GM12801 (cell line): Measurements from ENCODE around the gene ARL15.

Experiments used
- CTCF ChIP-seq: IDR thresholded peaks from one replicate; pipeline ENCODE4 v1.5.1; 2011; ENCODE audit warnings: control low read depth; ENCODE audit not compliant: insufficient read length; ENCODE audit errors: extremely low read depth

Gene ARL15

GRCh38 chr5:53915120-53915519 is 395.3 kb downstream of the ARL15 start:
- no peak for TF ChIP-seq CTCF

- no peak for TF ChIP-seq CTCF
Observed at GRCh38 chr5:53913941-53914340, 396.4 kb downstream of the ARL15 start.

GRCh38 chr5:53908757-53909156 is 401.6 kb downstream of the ARL15 start:
- no peak for TF ChIP-seq CTCF

- no peak for TF ChIP-seq CTCF
Observed at GRCh38 chr5:53907827-53908226, 402.5 kb downstream of the ARL15 start.

- TF ChIP-seq CTCF, result no peak
Observed at GRCh38 chr5:53906736-53907135, 403.6 kb downstream of the ARL15 start.

- TF ChIP-seq CTCF, result no peak
Observed at GRCh38 chr5:53902296-53902907, 408.0 kb downstream of the ARL15 start.

- no peak for TF ChIP-seq CTCF
Observed at GRCh38 chr5:53900677-53901076, 409.7 kb downstream of the ARL15 start.
